Measurements from ENCODE around the gene PNPLA6.

- TF ChIP-seq CTCF (IDR thresholded peaks at IDR 0.05; ENCODE audit: poor library complexity) (no peak), EZH2 (IDR thresholded peaks at IDR 0.05; ENCODE audit: borderline replicate concordance) (no peak)
These were observed 9.2 kb upstream of the PNPLA6 start for GRCh38 chr19:7526059-7526929.

All from hepatocyte (in vitro differentiated cells).